GM13977 (cell line): ENCODE measurements around the gene CCDC12.

Experiments used
- DNase-seq: peaks from one replicate; pipeline ENCODE4 v3.0.0; 2012; ENCODE audit warnings: low spot score
- in situ Hi-C: fragments of 300-500 bp; cut with MboI; formaldehyde crosslinking; loops from one replicate; pipeline ENCODE4 v1.12.0; 2022; ENCODE audit warnings: low sequenced_read_pairs, low pct_unique_long_range_greater_than_20kb, mixed read lengths, inconsistent platforms; ENCODE audit not compliant: unreplicated experiment
- TF ChIP-seq, protein P1 (sequence below): IDR thresholded peaks from 2 replicates; pipeline ENCODE4 v1.5.1; 2012; ENCODE audit warnings: mild to moderate bottlenecking, control low read depth; ENCODE audit not compliant: insufficient read depth; ENCODE audit errors: extremely low read depth, missing control alignments

Gene CCDC12

DNA sequence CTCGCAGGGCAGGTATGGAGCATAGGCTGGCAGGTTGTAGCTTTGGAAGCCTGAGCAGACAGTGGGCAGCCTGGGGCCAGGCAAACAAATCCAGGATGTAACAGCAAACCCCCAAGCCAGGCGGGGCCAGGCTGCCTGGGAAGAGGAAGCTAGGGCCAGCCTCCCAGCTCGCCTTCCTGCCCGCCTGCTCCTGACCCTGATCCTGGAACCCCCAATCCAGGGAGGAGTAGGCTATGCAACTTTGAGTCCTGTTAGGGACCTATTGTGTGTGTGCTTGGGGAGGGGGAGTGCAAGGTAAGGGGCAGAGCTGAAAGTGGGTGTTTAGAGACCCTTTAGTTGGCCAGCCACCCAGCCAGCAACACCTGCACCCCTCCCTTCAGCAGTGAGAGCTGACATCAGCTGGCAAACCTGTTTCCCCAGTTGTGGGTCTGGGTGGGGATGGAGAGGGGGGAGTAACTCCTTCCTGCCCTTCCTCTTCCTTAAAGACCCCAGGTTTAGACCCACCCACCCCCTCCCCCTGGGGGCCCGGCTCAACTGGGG is 5.5 kb upstream of the CCDC12 start:
- in situ Hi-C loops, result no loop called here
- TF ChIP-seq, protein P1, sequence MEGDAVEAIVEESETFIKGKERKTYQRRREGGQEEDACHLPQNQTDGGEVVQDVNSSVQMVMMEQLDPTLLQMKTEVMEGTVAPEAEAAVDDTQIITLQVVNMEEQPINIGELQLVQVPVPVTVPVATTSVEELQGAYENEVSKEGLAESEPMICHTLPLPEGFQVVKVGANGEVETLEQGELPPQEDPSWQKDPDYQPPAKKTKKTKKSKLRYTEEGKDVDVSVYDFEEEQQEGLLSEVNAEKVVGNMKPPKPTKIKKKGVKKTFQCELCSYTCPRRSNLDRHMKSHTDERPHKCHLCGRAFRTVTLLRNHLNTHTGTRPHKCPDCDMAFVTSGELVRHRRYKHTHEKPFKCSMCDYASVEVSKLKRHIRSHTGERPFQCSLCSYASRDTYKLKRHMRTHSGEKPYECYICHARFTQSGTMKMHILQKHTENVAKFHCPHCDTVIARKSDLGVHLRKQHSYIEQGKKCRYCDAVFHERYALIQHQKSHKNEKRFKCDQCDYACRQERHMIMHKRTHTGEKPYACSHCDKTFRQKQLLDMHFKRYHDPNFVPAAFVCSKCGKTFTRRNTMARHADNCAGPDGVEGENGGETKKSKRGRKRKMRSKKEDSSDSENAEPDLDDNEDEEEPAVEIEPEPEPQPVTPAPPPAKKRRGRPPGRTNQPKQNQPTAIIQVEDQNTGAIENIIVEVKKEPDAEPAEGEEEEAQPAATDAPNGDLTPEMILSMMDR, result no peak
- no peak for DNase-seq

- in situ Hi-C loops, result no loop called here
- TF ChIP-seq, protein P1, result no peak
- DNase-seq, result no peak
These were observed 3.5 kb upstream of the CCDC12 start for GRCh38 chr3:46979958-46980497.

DNA sequence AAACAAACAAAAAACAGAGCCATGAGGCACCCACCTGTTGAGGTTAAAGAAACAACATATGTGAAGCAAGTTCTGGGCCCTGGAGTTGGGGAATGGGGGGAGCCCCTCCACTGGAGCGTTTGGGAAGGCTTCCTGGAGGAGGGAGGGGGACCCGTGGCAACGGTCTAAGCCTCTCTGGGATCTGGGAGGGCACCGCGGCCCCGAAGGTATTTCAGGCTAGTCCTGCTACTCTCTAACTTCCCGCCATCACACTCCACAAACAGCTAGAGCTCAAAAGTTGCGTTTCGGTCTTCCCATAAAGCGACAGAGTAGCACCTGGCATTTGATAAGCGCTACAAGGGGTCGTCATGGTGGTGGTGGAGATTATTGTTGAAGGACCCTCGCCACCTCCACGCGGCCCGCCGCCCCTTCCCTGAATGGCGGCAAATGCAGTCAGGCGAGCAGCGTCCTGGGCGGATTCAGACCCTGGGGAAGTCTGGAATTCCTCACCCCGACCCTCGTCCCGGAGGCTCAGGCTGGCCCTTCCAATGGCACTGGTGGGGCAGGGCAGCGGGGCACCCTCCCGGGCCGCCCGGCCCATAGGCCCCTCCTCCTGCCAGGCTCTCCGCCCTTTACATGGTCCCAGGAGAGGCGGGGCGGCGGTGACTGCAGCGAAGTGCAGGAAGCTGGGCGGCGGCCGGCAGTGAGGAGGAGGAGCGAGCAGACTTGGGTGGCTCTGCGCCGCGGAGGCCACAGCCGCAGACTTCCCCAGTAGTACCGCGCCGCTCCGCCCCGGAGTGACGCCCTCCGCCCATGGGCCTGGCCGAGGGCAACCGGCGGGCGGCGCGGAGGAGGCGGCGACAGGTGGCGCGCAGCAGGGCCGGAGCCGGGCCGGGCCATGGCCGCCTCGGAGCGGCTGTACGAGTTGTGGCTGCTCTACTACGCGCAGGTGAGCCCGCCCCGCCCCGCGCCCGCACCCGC is 2.7 kb upstream of the CCDC12 start, which contains the start of gene NBEAL2:
Gene NBEAL2, plus strand, starts transcription at position 682 of the 960 bp plus-strand sequence. Its CDS starts 196 bp downstream, at position 878.
- TF ChIP-seq, protein P1, result peak; percentile 16
- in situ Hi-C loops, result no loop called here
- peak; percentile 98 for DNase-seq

DNA sequence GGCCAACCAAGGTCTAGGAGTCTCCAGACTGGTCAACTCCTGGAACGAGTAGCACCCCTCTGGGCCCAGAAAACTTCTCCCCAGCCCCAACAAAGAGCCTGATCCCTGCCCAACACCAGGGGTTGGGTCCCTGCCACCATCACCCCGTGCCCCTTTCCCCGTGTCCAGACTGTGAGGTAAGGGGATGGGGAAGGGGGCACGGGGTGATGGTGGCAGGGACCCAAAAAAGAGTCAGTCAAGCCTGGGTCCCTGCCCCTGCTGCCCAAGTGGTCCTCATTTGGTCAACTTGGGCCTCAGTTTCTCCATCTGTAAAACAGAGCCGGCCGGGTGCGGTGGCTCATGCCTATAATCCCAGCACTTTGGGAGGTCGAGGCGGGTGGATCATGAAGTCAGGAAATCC is 1.8 kb upstream of the CCDC12 start:
- no peak for DNase-seq
- in situ Hi-C loops, result no loop called here
- TF ChIP-seq, protein P1, result no peak

DNA sequence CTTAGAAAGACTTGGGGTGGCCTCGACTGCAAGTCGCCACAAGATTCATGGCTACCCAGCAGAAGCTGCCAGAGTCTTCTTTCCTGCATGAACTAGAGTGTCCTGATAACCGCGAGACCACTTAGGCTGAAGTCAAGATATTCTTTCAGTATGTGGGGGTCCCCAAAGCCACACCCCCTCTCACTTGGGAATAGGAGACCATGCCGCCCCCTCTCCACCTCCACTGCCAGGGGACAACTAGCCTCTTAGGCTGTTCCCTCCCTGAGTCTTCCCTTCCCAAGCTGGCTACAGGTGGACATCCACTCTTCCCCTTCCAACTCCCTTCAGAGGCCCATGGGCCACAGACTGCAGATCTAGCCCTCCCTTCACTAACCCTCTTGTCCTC is 1.3 kb upstream of the CCDC12 start:
- no peak for DNase-seq
- TF ChIP-seq, protein P1, result no peak
- in situ Hi-C loops, result no loop called here

GRCh38 chr3:46974421-46975171 is 1.9 kb downstream of the CCDC12 start:
- DNase-seq, result no peak
- in situ Hi-C loops, result no loop called here
- TF ChIP-seq, protein P1, result no peak
